Mucosa of descending colon (tissue), 3 donors: Measurements from ENCODE around the gene S1PR5. TPM values are rescaled to one million over a fixed set of nuclear protein-coding genes. Genes with fewer than 3 reads are reported as not detected.

Experiments
- ATAC-seq: fragments of 200-7000 bp; cut with Tn5 transposase; one replicate; pipeline ENCODE4 v1.9.1; 2020; ENCODE audit warnings: mild to moderate bottlenecking, moderate library complexity
- DNase-seq, 3 donors: peaks; one replicate each; pipeline ENCODE4 v3.0.0-alpha.2; 2020
- H3K36me3 ChIP-seq: fragments of 200-600 bp; one replicate; pipeline ENCODE4 v1.8.0; 2021; ENCODE audit warnings: low read depth, mild to moderate bottlenecking
- H3K4me1 ChIP-seq: fragments of 200-600 bp; one replicate; pipeline ENCODE4 v1.8.0; 2021; ENCODE audit warnings: low read depth, mild to moderate bottlenecking
- H3K4me3 ChIP-seq: fragments of 200-600 bp; one replicate; pipeline ENCODE4 v1.8.0; 2021; ENCODE audit warnings: mild to moderate bottlenecking
- H3K9me3 ChIP-seq: fragments of 200-600 bp; one replicate; pipeline ENCODE4 v1.8.0; 2021; ENCODE audit warnings: mild to moderate bottlenecking
- CTCF ChIP-seq: fragments of 200-600 bp; IDR thresholded peaks from one replicate; pipeline ENCODE4 v1.8.0; 2022; ENCODE audit warnings: antibody characterized with exemption, mild to moderate bottlenecking
- intact Hi-C, 2 donors: fragments of 100-400 bp; cut with DNase I in 1 of 2; cut with micrococcal nuclease in 1 of 2; formaldehyde crosslinking; loops; one replicate each; pipeline versions ENCODE4 v1.11.0 to v1.11.1; 2022; cut with DNase I, micrococcal nuclease
- total RNA-seq, 3 donors: library from RNA; stranded (reverse); fragmentation: NEBNext Ultra II Directional in 2 of 3; extraction: Animal tissue kit (Norgen Biotek cat#: 25700) in 2 of 3; gene quantifications; one replicate each; pipeline versions ENCODE4 v1.2.1 to v1.2.4, GENCODE V29; 2021 to 2023
- donor health status: DM: no; HTN: no; CAD: no; lungs with moderate emphysema.
- donor health status: DM: no; HTN: no; CAD: no.
- donor health status: DM: no; HTN: yes; CAD: no.

Gene S1PR5
- total RNA-seq, 3 donors from 2014 or later, result 0.23 to 0.31 TPM; not detected in 1

GRCh38 chr19:10500247-10500592 is 17.0 kb downstream of the S1PR5 start:
- TF ChIP-seq CTCF, result no peak
- no peak for ATAC-seq
- no peaks in the 10 kb centered on the region for H3K9me3 ChIP-seq
- no peak for DNase-seq
- no peaks in the 10 kb centered on the region for H3K36me3 ChIP-seq
- H3K4me3 ChIP-seq, result no peak overlapping the region
- H3K4me1 ChIP-seq, result peaks cover 36% of the 10 kb centered on the region
- intact Hi-C loops, result no loop called here

GRCh38 chr19:10499550-10500246 is 17.5 kb downstream of the S1PR5 start:
- TF ChIP-seq CTCF, result no peak
- intact Hi-C loops, result no loop called here
- ATAC-seq (no peak), DNase-seq (peak in 2 of 3 donors; percentile 35 to 58)
- H3K9me3 ChIP-seq, result no peaks in the 10 kb centered on the region
- no peaks in the 10 kb centered on the region for H3K36me3 ChIP-seq
- no peak overlapping the region for H3K4me3 ChIP-seq
- peaks cover 36% of the 10 kb centered on the region for H3K4me1 ChIP-seq

DNA sequence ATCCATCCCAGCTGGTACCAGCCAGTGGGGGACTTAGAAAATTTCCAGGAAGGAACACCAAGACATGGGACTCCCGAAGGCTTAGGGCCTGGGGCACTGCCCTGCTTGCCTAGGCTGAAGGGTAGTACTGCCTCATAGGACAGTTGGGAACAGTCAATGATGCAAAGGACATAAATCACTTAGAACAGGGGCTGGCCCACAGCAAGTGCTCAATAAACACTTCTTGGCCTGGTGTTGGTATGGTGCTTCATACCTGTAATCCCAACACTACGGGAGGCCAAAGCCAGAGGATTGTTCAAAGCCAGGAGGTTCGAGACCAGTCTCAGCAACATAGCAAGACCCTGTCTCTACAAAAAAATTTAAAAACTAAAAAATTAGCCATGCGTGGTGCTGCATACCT is 19.9 kb downstream of the S1PR5 start:
- ATAC-seq (no peak), DNase-seq (no peak)
- Histone ChIP-seq H3K9me3 (no peaks in the 10 kb centered on the region), H3K4me1 (peaks cover 31% of the 10 kb centered on the region), H3K36me3 (no peaks in the 10 kb centered on the region), H3K4me3 (no peak overlapping the region)
- no peak for TF ChIP-seq CTCF
- intact Hi-C loops, result no loop called here

DNA sequence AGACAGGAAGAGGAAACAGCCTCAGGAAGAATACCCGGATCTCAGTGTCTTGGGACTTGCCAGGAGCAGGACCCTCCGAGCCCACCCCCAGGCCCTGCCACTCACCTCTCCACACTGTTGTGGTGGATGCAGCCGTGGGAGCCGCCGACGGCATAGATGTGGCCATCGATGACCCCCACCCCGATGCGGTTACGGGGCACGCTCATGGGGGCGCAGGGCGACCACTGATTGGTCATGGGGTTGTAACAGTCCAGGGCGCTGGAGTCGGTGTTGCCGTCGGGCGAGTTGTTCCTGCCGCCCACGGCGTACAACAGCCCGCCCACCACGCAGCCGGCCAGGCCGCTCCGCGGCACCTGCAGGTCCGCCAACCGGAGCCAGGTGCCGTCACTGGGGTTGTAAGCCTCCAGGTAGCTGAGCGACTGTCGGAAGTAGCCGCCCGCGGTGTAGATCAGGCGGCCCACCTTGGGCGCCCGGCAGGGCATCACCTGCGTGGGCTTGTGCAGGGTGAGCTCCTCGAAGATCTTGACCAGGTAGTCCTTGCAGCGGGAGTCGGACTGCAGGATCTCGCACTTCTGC is 25.7 kb downstream of the S1PR5 start:
- no peaks in the 10 kb centered on the region for H3K4me1 ChIP-seq
- intact Hi-C loops, result no loop called here
- no peak for TF ChIP-seq CTCF
- no peak overlapping the region for H3K4me3 ChIP-seq
- ATAC-seq, result no peak
- no peaks in the 10 kb centered on the region for H3K9me3 ChIP-seq
- DNase-seq, result no peak
- peaks cover 17% of the 10 kb centered on the region for H3K36me3 ChIP-seq

GRCh38 chr19:10486551-10486950 is 30.7 kb downstream of the S1PR5 start:
- H3K4me1 ChIP-seq, result no peaks in the 10 kb centered on the region
- no peaks in the 10 kb centered on the region for H3K9me3 ChIP-seq
- DNase-seq (no peak), ATAC-seq (no peak)
- TF ChIP-seq CTCF, result no peak
- intact Hi-C loops, result no loop called here
- H3K4me3 ChIP-seq, result no peak overlapping the region
- peaks cover 14% of the 10 kb centered on the region for H3K36me3 ChIP-seq
